H1 (cell line): ENCODE results near the gene SMAP1. TPM values are rescaled to one million over a fixed set of nuclear protein-coding genes. Genes with fewer than 3 reads are reported as not detected.

ENCODE experiments used
- KDM5A ChIP-seq: fragments of 200-600 bp; IDR thresholded peaks from 2 replicates; pipeline ENCODE4 v1.7.1; 2012; ENCODE audit warnings: mild to moderate bottlenecking, low read length, inconsistent platforms, mixed read lengths
- MAFK ChIP-seq: IDR thresholded peaks from 2 replicates; pipeline ENCODE4 v1.6.1; 2012; ENCODE audit warnings: low read depth, mild to moderate bottlenecking, improper control_type of control experiment, low read length
- polyA plus RNA-seq, 7 experiments: library from polyadenylated mRNA; depleted of rRNA in 3 of 7; stranded (reverse) in 5 of 7; unstranded in 2 of 7; fragments of >200 nt in 5 of 7; fragments of 200-250 nt in 2 of 7; gene quantifications; 1 replicate in 5 of 7; 2 replicates in 1 of 7; 4 replicates in 1 of 7; pipeline versions ENCODE4 v1.2.1 to v1.2.3, GENCODE V29; 2011 to 2013; ENCODE audit warnings: missing spikeins in 2 of 7, mixed read lengths in 2 of 7
- total RNA-seq: library from RNA; stranded (reverse); fragmentation: NEBNext Ultra II Directional; extraction: Animal tissue kit (Norgen Biotek cat#: 25700); gene quantifications from 2 replicates; pipeline ENCODE4 v1.2.1, GENCODE V29; 2021

SMAP1 gene
- total and polyA plus RNA-seq, 2 of the 8 experiments (the other 6 are each of a cell fraction or from before 2014, with no cell fraction given): 18.8 to 32.4 TPM

GRCh38 chr6:70834520-70834919, 166.8 kb downstream of the SMAP1 start (continued):
- no peak for TF ChIP-seq KDM5A
- TF ChIP-seq MAFK: no peak
